Measurements from ENCODE around the gene ATP6V1F.

Gene ATP6V1F

GRCh38 chr7:128888039-128888755 lies 25.5 kb downstream of the ATP6V1F start:
- no peak for DNase-seq (ENCODE audit: low read depth in 1 of 2, low spot score in 1 of 2)
- in situ Hi-C loops (cut with HindIII; ENCODE audit: low pct_unique_long_range_greater_than_20kb, low sequenced_read_pairs): no loop called here
- TF ChIP-seq JUND (IDR thresholded peaks at IDR 0.05; ENCODE audit: low read depth): no peak

DNA sequence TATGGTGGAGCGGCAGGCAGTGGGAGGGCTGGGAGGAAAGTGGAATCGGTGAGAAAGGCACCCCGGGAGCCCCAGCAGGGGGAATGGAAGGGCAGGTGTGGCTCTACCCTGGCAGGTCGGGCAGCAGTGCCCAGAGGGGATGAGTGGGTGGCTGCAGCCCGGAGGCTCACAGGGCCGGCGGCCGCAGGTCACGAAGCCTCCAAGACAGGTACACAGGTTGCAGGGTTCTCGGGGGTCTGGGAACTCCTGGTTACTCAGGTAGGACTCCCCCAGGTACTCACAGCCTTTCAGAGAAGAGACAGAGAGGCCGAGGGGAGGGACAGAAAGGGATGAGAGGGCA lies 26.1 kb downstream of the ATP6V1F start:
- no peak for TF ChIP-seq JUND (IDR thresholded peaks at IDR 0.05; ENCODE audit: low read depth)
- in situ Hi-C loops (cut with HindIII; ENCODE audit: low pct_unique_long_range_greater_than_20kb, low sequenced_read_pairs): no loop called here
- DNase-seq (ENCODE audit: low read depth in 1 of 2, low spot score in 1 of 2): no peak

DNA sequence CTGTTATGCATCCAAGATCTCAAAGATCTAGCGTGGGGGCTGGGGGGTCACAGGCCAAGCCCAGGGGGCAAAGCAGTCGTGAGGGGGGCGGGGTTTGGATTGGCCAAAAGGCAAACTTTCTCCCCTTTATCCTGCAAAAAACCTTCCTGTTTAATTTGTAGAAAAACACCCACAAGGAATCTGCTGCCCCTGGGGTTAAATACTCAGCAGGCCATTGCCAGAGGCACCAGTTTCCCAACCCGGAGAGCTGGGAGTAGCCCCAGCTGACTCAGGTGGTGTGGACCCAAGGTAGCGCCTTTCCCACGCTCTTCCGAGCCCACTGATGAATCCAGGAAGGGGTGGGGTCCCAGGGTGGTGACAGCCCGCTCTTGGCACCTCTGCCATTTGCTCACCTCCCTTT lies 26.5 kb downstream of the ATP6V1F start:
- in situ Hi-C loops (cut with HindIII; ENCODE audit: low pct_unique_long_range_greater_than_20kb, low sequenced_read_pairs): no loop called here
- DNase-seq (ENCODE audit: low read depth in 1 of 2, low spot score in 1 of 2): peak in 1 of 2 experiments; percentile 60
- no peak for TF ChIP-seq JUND (IDR thresholded peaks at IDR 0.05; ENCODE audit: low read depth)

DNA sequence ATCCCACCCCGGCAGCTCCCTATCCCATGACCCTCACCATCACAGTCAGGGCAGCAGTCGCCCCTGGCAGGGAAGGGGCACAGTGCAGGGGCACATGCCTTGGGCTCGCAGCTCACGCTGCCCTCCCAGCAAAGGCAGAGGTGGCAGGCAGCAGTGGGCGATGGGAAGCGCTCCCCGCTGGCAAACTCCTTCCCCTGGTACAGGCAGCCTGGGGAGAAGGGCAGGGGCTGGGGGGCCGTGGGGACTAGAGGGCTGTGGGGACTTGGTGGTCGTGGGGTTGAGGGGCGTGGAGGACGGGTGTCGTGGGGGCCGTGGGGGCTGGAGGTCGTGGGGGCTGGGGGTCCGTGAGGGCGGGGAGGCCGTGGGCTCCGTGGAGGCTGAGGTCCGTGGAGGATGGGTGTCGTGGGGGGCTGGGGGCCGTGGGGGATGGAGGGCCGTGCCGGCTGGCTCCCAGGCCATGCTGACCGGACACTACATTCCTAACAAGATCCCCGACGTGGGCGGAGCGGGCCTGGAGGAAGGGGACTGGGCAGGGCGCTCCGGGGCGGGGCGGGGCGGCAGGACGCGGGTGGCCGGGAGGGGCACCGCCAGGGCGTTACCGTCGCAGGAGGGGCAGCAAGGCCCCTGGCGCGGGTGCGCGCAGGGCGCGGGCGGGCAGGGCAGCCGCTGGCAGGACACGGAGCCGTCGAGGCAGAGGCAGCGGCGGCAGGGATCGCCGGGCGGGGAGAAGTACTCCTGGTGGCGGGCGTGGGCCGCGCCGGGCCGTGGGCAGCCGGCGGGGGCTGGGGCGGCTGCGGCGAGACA lies 27.9 kb downstream of the ATP6V1F start:
- in situ Hi-C loops (cut with HindIII; ENCODE audit: low pct_unique_long_range_greater_than_20kb, low sequenced_read_pairs): no loop called here
- DNase-seq (ENCODE audit: low read depth in 1 of 2, low spot score in 1 of 2): peak; percentile 35 to 86
- TF ChIP-seq JUND (IDR thresholded peaks at IDR 0.05; ENCODE audit: low read depth): no peak

DNA sequence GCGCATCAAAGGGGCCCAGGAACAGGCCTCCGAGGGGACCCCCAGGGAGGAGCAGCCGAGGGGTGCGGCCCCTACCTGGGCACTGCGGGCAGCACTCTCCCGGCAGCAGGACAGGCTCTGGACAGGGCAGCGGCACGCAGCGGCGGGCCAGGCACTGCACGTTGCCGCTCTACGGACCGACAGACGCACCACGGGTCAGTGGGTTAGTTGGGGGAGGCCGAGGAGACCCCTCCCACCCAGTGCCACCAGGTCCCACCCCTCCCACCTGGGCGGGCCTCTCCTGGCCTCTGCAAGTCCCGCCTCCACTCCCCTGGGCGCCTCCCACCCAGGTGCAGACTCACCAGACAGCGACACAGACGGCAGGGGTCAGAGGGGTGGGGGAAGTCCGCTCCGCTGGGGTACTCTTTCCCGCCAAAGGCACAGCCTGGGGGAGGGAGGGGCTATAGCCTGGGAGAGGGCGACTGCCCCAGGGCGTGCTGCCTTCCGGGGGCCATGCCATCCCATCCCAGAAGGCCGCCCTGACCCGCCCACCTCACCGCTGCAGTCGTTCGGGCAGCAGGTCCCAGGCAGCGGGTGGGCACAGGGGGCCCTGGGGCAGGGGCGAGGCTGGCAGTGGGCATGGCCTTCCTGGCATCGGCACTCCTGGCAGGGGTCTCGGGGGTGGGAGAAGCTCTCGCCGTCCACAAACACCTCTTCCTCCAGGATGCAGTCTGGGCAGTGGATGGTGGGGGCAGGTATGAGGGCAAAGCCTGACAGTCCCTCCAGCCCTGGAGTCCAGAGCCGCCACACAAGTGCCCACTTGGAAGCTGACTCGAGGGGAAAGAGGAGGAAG lies 28.7 kb downstream of the ATP6V1F start:
- no peak for TF ChIP-seq JUND (IDR thresholded peaks at IDR 0.05; ENCODE audit: low read depth)
- DNase-seq (ENCODE audit: low read depth in 1 of 2, low spot score in 1 of 2): peak in 1 of 2 experiments; percentile 63
- in situ Hi-C loops (cut with HindIII; ENCODE audit: low pct_unique_long_range_greater_than_20kb, low sequenced_read_pairs): no loop called here

GRCh38 chr7:128891942-128892269 lies 29.2 kb downstream of the ATP6V1F start:
- DNase-seq (ENCODE audit: low read depth in 1 of 2, low spot score in 1 of 2): no peak
- in situ Hi-C loops (cut with HindIII; ENCODE audit: low pct_unique_long_range_greater_than_20kb, low sequenced_read_pairs): no loop called here
- TF ChIP-seq JUND (IDR thresholded peaks at IDR 0.05; ENCODE audit: low read depth): no peak

GRCh38 chr7:128892521-128893250 lies 30.0 kb downstream of the ATP6V1F start:
- no peak for DNase-seq (ENCODE audit: low read depth in 1 of 2, low spot score in 1 of 2)
- in situ Hi-C loops (cut with HindIII; ENCODE audit: low pct_unique_long_range_greater_than_20kb, low sequenced_read_pairs): no loop called here
- no peak for TF ChIP-seq JUND (IDR thresholded peaks at IDR 0.05; ENCODE audit: low read depth)

DNA sequence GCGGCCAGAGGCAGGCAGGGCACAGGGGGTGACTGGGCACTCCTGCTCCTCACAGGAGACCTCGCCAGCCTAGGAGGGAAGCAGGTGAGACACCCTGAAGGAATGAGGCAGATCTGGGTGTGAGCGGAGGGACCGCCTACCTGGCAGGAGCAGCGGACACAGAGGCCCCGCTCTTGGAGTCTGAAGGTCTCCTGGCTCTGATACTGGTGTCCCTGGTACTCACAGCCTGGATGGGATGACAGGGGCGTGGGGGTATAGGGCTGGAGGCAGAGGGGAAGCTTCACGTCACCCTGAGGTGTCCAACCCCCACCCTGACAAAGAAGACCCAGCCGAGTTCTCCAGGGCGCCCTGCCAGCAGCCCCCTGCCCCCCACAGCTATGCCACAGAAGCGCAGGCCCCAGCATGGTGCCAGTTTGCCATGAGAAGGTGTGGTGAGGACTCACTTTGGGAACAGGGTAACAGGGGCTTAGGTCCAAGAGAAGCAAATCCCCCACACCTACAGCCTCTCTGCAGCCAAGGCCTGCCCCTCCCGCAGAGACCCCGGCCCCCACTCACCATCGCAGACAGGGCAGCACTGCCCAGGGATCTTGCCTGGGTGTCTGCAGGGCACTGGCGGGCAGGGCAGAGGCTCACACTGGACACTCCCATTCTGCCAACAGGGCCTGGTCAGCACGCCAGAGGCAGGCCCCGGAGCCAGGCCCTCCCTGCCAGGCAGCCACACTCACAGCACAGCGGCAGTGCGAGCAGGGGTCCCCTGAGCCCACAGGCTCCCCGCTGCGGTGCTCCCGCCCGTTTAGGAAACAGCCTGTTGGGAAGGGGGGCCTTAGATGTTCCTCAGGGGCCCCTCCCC lies 30.8 kb downstream of the ATP6V1F start:
- TF ChIP-seq JUND (IDR thresholded peaks at IDR 0.05; ENCODE audit: low read depth): no peak
- in situ Hi-C loops (cut with HindIII; ENCODE audit: low pct_unique_long_range_greater_than_20kb, low sequenced_read_pairs): no loop called here
- DNase-seq (ENCODE audit: low read depth in 1 of 2, low spot score in 1 of 2): no peak

DNA sequence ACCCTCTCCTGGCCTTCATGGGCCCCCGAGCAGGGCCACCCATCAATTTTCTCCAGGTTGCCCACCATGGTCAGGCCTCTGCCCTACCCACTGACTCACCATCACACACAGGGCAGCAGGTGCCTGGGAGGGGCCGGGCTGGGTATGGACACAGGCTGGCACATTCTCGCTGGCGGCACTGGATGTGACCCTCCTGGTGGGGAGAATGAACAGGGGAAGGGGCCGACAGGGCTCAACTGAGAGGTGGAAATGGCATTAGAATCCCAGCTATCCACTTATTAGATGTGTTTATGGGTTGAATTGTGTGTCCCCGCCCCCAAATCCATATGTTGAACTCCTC lies 31.4 kb downstream of the ATP6V1F start:
- in situ Hi-C loops (cut with HindIII; ENCODE audit: low pct_unique_long_range_greater_than_20kb, low sequenced_read_pairs): no loop called here
- DNase-seq (ENCODE audit: low read depth in 1 of 2, low spot score in 1 of 2): no peak
- TF ChIP-seq JUND (IDR thresholded peaks at IDR 0.05; ENCODE audit: low read depth): no peak

DNA sequence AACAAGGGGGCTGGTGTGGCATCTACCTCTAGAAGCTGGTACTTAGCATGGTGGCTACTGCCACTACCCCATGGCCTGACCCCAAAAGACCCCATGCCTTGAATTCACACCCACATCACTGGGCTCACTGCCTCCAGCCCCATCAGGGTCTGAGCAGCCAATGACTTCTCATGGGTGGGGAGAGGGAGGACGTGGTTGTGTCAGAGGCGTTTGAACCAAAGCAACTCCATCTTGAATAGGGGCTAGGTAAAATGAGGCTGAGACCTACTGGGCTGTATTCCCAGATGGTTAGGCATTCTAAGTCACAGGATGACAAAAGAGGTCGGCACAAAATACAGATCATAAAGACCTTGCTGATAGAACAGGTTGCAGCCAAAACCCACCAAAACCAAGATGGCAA lies 32.7 kb downstream of the ATP6V1F start:
- no peak for DNase-seq (ENCODE audit: low read depth in 1 of 2, low spot score in 1 of 2)
- TF ChIP-seq JUND (IDR thresholded peaks at IDR 0.05; ENCODE audit: low read depth): no peak
- in situ Hi-C loops (cut with HindIII; ENCODE audit: low pct_unique_long_range_greater_than_20kb, low sequenced_read_pairs): no loop called here

DNA sequence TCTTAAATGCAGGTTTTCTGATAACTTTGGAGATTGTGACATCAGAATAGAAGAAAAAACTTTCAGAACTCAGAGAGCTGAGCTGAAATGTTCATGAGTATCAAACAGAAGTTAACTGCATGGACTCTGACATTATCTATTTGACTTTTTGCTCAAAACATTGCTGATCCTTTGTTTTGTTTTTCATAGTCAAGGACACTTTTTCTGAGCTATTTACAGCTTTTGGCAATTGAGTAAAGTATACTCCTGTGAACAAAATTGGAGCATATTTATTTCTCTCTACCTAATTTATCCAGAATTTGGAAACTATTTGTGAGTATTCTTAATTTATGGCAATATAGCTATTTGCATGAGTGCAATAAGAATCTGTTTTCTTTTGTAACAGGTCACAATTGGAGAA lies 36.7 kb downstream of the ATP6V1F start:
- TF ChIP-seq JUND (IDR thresholded peaks at IDR 0.05; ENCODE audit: low read depth): no peak
- in situ Hi-C loops (cut with HindIII; ENCODE audit: low pct_unique_long_range_greater_than_20kb, low sequenced_read_pairs): no loop called here
- peak in 1 of 2 experiments; percentile 12 for DNase-seq (ENCODE audit: low read depth in 1 of 2, low spot score in 1 of 2)

DNA sequence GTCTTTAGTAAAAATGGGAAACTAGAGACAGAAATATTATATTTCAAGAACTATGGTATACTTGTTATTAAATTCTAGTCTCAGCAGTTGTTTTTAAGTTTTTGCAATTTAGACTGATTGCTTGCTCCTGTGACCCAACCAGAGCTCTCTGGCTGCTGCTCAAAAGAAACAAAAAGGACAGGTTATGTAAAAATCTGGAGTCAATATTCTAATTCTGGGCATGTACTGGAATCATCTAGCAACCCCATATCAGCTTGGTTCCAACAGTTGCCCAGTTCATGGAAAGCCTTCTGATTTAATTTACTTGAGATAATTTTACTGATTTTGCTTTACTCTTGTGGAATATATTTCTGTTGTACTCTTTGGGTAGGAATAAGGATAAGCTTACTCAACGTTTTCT lies 37.6 kb downstream of the ATP6V1F start:
- in situ Hi-C loops (cut with HindIII; ENCODE audit: low pct_unique_long_range_greater_than_20kb, low sequenced_read_pairs): no loop called here
- no peak for DNase-seq (ENCODE audit: low read depth in 1 of 2, low spot score in 1 of 2)
- TF ChIP-seq JUND (IDR thresholded peaks at IDR 0.05; ENCODE audit: low read depth): no peak

All from T47D (cell line).